ENCODE measurements around the gene ARMC9. TPM values are rescaled to one million over a fixed set of nuclear protein-coding genes. Genes with fewer than 3 reads are reported as not detected.

ARMC9 gene
- total RNA-seq, 1 experiment from 2014 or later, result 16.4 TPM

DNA sequence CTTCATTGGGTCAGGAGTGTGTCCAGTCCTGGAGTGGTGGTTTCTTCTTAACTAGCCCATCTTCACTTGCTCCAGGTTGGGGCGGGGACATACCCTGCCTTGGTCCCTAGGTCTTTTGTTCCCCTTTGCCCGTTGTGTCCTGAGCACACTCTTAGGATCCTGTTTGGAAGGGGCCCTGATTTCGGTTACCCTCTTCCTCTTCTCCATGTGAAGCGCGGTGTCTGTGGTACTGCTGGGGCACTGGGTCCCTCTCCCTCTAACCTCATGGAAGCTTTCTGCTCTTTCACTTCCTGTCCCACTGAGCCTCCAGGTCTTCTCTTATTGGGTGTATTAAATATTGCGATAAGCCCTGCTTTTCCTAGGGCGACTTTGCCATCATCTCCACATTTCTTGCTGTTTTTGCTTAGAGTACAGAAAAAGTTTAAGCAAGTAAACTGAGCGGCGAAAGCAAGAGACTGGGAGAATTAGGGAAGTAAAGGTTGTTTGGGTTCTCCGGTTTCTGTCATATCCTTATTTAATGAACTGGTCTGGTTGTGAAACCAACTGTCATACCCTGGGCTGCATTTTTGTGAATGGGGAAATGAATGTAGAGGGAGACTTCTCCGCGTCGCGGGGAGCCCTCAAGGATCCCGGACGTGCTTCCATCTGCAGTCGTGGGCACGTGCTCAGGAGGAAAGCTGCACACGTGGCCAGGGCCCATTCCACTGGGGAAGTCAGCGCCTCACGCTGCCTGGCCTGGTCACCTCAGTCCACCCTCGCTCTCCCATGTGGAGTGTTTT, 123.3 kb downstream of the ARMC9 start:
- Histone ChIP-seq H3K79me2 (ENCODE audit: insufficient read depth, low read length) (no peaks in the 10 kb centered on the region), H3K27me3 (ENCODE audit: insufficient read depth, low read length) (no peaks in the 10 kb centered on the region), H3K9me2 (ENCODE audit: insufficient read depth) (no peaks in the 10 kb centered on the region), H3K36me3 (ENCODE audit: control insufficient read depth in 1 of 2, insufficient read depth in 2 of 2, low read length in 2 of 2) (no peaks in the 10 kb centered on the region), H3K9me3 (ENCODE audit: control insufficient read depth in 1 of 2, insufficient read depth in 1 of 2, low read depth in 1 of 2, low read length in 2 of 2) (no peaks in the 10 kb centered on the region), H3K27ac (ENCODE audit: low read depth, low read length) (no peak overlapping the region), H3K4me1 (ENCODE audit: control insufficient read depth in 1 of 2, insufficient read depth in 2 of 2, low read length in 2 of 2) (no peaks in the 10 kb centered on the region), H3K4me2 (ENCODE audit: low read length) (no peak overlapping the region), H2AFZ (ENCODE audit: low read depth, low read length, poor library complexity, severe bottlenecking) (no peak overlapping the region), H3K4me3 (replicated peaks in 1 of 2; ENCODE audit: low read depth in 1 of 2, low read length in 2 of 2) (no peak overlapping the region), H3K9ac (ENCODE audit: low read length) (no peak overlapping the region), H4K20me1 (ENCODE audit: insufficient read depth) (no peaks in the 10 kb centered on the region)
- intact Hi-C loops (cut with micrococcal nuclease), result no loop called here
- CTCF ChIA-PET, result no interaction called here
- RAD21 ChIA-PET (ENCODE audit: low non-redundant PET in 1 of 2, low total read pairs in 2 of 2, uncharacterized antibody in 2 of 2, unreplicated experiment in 2 of 2), result no interaction called here
- DNase-seq (ENCODE audit: low read depth, low spot score), result no peak
- BruUV-seq (replicated peaks), result no TSS peak
- ATAC-seq, result no peak
- TF ChIP-seq POLR2AphosphoS5 (IDR thresholded peaks at IDR 0.05; ENCODE audit: low read depth, low read length) (no peak), YY1 (IDR thresholded peaks at IDR 0.05; ENCODE audit: extremely low read depth, insufficient replicate concordance, low read depth, low read length) (no peak), CEBPB (IDR thresholded peaks at IDR 0.05; ENCODE audit: low read depth) (no peak), SP1 (IDR thresholded peaks at IDR 0.05; ENCODE audit: low read depth) (no peak), SIN3A (IDR thresholded peaks at IDR 0.05; ENCODE audit: low read depth) (no peak)
- TF ChIP-seq, protein P1, sequence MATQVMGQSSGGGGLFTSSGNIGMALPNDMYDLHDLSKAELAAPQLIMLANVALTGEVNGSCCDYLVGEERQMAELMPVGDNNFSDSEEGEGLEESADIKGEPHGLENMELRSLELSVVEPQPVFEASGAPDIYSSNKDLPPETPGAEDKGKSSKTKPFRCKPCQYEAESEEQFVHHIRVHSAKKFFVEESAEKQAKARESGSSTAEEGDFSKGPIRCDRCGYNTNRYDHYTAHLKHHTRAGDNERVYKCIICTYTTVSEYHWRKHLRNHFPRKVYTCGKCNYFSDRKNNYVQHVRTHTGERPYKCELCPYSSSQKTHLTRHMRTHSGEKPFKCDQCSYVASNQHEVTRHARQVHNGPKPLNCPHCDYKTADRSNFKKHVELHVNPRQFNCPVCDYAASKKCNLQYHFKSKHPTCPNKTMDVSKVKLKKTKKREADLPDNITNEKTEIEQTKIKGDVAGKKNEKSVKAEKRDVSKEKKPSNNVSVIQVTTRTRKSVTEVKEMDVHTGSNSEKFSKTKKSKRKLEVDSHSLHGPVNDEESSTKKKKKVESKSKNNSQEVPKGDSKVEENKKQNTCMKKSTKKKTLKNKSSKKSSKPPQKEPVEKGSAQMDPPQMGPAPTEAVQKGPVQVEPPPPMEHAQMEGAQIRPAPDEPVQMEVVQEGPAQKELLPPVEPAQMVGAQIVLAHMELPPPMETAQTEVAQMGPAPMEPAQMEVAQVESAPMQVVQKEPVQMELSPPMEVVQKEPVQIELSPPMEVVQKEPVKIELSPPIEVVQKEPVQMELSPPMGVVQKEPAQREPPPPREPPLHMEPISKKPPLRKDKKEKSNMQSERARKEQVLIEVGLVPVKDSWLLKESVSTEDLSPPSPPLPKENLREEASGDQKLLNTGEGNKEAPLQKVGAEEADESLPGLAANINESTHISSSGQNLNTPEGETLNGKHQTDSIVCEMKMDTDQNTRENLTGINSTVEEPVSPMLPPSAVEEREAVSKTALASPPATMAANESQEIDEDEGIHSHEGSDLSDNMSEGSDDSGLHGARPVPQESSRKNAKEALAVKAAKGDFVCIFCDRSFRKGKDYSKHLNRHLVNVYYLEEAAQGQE (IDR thresholded peaks at IDR 0.05; ENCODE audit: low read depth), result no peak
- TF ChIP-seq, protein P2, sequence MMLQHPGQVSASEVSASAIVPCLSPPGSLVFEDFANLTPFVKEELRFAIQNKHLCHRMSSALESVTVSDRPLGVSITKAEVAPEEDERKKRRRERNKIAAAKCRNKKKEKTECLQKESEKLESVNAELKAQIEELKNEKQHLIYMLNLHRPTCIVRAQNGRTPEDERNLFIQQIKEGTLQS (IDR thresholded peaks at IDR 0.05), result no peak
- POLR2A ChIA-PET, result no interaction called here
